HG03060 (cell line): ENCODE data around the gene TENM3.

Experiments
- ATAC-seq: cut with Tn5 transposase; IDR thresholded peaks from one replicate; pipeline ENCODE4 v1.9.1; 2021; ENCODE audit warnings: low read depth, moderate number of reproducible peaks; ENCODE audit not compliant: unreplicated experiment

The TENM3 gene

GRCh38 chr4:182278729-182279128 is 35.5 kb downstream of the TENM3 start:
- ATAC-seq = no peak

GRCh38 chr4:182280436-182281111 is 37.4 kb downstream of the TENM3 start:
- no peak for ATAC-seq

- ATAC-seq = no peak
These were observed 42.8 kb downstream of the TENM3 start for GRCh38 chr4:182286035-182286434.

- ATAC-seq = no peak
These were observed 43.7 kb downstream of the TENM3 start for GRCh38 chr4:182286931-182287330.

GRCh38 chr4:182288534-182288933 is 45.3 kb downstream of the TENM3 start:
- ATAC-seq = no peak

- no peak for ATAC-seq
These were observed 46.6 kb downstream of the TENM3 start for GRCh38 chr4:182289809-182290208.

GRCh38 chr4:182291175-182291574 is 48.0 kb downstream of the TENM3 start:
- ATAC-seq = no peak

GRCh38 chr4:182291597-182292270 is 48.5 kb downstream of the TENM3 start:
- no peak for ATAC-seq

- no peak for ATAC-seq
These were observed 49.4 kb downstream of the TENM3 start for GRCh38 chr4:182292612-182293011.

GRCh38 chr4:182293691-182294255 is 50.6 kb downstream of the TENM3 start:
- no peak for ATAC-seq

- ATAC-seq = no peak
These were observed 51.2 kb downstream of the TENM3 start for GRCh38 chr4:182294451-182294850.

- no peak for ATAC-seq
These were observed 54.5 kb downstream of the TENM3 start for GRCh38 chr4:182297659-182298058.

- no peak for ATAC-seq
These were observed 58.5 kb downstream of the TENM3 start for GRCh38 chr4:182301736-182302135.

GRCh38 chr4:182303847-182304246 is 60.6 kb downstream of the TENM3 start:
- no peak for ATAC-seq

GRCh38 chr4:182306792-182307507 is 63.7 kb downstream of the TENM3 start:
- ATAC-seq = no peak

- ATAC-seq = no peak
These were observed 64.5 kb downstream of the TENM3 start for GRCh38 chr4:182307746-182308145.

- no peak for ATAC-seq
These were observed 66.7 kb downstream of the TENM3 start for GRCh38 chr4:182309877-182310276.

GRCh38 chr4:182310316-182310715 is 67.1 kb downstream of the TENM3 start:
- ATAC-seq = no peak

- no peak for ATAC-seq
These were observed 67.8 kb downstream of the TENM3 start for GRCh38 chr4:182310962-182311361.

GRCh38 chr4:182314537-182314936 is 71.3 kb downstream of the TENM3 start:
- ATAC-seq = no peak

- no peak for ATAC-seq
These were observed 75.1 kb downstream of the TENM3 start for GRCh38 chr4:182318256-182318655.
